HG03442 (cell line): Measurements from ENCODE around the gene MCF2L.

Experiments
- ATAC-seq: cut with Tn5 transposase; IDR thresholded peaks from one replicate; pipeline ENCODE4 v1.9.1; 2021; ENCODE audit warnings: mild to moderate bottlenecking, moderate library complexity; ENCODE audit not compliant: unreplicated experiment

Gene MCF2L

DNA sequence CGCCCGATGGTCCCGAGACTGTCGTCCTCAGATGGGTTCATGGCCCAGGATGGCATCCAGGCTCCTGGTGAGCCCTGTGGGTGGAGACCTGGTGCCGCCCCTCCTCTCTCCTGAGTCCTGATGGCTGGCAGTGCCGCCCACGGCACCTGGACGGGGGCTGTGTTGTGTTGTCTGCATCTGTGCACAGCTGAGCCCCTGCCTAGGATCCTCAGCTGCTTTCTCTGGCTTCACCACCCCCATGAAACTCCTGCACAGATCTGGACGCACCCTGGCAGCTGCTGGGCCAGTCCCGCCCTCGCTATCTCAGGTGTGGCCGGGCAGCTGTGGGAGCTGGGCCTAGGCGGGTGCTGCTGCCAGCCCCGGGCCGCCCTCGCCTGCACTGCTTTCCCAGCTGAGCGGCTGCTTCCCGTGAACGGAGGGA is 27.7 kb downstream of the MCF2L start:
- no peak for ATAC-seq

DNA sequence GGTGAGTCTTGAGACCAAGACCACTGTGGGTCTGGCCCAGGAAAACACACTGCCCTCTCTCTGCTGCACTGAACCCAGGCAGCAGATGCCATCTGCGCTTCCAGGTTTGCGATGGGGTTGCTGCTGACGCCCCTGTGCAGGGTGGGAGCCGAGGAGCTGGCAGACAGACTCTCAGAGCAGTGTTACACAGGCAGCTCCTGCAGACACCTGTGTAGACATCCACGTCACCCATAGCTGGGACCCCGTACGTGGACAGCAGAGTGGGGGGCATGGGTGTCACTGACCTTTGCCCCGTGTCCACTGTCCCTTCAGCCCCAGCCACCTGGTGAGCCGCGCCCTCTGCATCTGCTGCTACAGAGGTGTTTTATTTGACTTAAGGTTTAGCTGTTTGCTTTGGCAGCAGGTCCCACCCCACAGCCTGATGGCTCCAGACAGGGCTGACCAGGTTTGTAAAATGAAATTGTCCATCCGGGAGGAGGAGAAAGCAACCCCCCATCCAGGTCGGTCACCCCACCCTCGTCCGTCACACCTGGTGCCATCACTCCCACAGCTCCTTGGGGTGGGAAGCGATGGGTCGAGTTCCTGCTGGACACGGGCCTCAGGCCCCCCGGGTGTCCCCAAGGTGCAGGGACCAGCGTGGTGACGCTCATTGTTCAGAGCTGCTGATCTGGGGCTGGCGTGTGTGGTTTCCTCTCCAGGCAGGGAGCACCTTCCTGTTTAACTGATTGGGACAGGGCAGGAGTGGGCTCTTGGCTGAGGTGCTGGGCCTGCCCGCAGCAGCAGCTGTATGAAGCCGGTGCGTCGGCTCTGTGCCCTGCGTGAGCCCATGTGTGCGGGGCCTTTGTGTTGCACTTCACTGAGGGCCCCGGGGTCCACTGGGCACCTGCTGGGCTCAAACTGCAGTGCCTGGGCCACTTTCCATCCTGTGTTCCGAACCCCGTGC is 28.4 kb downstream of the MCF2L start:
- ATAC-seq, result no peak

DNA sequence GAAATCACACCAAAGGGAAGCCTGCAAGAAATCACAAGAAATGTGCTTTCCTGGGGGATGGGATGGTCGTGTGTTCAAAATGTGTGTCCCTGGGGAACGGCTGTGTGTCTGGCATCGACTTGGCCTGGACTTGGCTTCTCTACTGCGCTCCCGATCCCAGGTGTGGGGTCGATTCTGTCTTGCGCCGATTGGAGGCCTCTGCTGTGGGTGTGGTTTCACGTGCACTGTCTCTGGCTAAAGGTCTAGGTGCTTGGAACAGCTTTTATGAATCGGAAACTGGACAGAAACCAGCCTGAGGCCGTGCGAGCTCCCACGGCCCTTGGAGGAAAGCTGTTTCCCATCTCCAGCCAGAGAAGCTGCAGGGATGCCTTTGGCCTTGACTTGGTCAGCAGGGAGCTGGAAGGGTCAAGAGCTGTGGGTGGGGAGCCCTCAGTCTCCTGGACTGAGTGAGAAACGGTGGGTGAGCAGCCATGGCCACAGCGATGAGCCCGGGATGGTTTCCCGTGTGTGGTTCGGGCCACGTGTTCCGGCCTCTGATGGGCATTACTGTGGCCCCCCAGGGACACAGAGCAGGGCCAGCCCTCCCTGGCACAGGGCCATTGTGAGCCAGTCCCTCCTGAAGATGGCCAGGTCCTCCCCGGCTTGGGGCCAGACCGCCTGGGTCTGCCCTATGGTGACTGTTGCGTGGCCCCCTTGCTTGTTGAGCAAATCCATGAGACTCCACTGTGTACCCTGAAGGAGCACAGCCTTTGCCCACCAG is 29.7 kb downstream of the MCF2L start:
- ATAC-seq, result no peak

DNA sequence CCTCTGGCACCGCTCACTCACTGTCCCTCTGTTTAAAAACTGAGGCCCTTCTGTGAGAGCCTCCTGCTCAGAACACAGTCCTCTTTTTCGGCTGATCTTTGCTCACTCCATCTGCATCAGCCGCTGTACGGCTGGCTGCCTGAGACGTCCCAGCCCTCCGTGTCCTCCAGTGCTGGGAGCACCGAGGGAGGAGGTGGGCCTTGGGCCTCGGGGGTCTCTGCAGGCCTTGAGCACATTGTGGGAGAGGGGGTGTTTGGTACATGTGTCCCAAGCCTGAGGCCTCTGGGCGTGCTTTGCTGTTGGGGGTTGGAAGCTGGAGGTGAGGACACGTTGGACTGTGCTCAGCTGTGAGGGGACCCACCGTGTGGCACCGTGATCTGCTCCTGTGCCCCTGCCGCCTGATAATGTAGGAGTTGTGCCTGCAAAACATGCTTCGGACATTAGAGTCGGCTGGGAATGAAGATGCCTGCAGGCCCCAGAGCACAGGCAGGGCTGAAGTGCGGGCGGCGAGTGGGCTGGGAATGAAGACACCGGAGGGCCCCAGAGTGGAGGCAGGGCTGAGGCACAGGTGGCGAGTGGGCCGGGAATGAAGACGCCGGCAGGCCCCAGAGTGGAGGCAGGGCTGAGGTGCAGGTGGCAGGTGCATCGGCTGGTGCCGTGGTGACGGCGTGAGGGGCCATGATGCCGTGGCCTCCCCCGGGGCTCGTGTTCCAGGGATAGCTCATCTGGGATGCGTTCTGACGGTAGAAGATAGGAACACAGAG is 30.6 kb downstream of the MCF2L start:
- ATAC-seq, result no peak

DNA sequence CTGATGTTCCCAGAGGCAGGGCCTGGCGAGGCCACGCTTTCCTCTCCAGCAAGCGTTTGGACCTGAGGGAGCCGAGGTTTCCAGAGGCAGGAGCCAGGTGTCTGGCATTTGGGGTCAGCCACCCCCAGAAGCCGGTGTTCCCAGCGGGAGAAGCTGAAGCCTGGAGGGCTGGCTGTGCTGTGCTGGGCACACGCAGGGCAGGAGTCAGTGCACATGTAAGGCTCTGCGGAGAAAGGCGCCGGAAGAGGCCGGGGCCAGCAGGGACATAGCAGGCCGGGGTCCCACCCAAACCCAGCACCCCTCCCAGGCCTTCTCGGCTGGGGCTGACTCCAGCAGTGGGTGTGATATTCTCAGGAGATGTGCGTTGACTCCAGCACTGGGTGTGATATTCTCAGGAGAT is 31.6 kb downstream of the MCF2L start:
- no peak for ATAC-seq

DNA sequence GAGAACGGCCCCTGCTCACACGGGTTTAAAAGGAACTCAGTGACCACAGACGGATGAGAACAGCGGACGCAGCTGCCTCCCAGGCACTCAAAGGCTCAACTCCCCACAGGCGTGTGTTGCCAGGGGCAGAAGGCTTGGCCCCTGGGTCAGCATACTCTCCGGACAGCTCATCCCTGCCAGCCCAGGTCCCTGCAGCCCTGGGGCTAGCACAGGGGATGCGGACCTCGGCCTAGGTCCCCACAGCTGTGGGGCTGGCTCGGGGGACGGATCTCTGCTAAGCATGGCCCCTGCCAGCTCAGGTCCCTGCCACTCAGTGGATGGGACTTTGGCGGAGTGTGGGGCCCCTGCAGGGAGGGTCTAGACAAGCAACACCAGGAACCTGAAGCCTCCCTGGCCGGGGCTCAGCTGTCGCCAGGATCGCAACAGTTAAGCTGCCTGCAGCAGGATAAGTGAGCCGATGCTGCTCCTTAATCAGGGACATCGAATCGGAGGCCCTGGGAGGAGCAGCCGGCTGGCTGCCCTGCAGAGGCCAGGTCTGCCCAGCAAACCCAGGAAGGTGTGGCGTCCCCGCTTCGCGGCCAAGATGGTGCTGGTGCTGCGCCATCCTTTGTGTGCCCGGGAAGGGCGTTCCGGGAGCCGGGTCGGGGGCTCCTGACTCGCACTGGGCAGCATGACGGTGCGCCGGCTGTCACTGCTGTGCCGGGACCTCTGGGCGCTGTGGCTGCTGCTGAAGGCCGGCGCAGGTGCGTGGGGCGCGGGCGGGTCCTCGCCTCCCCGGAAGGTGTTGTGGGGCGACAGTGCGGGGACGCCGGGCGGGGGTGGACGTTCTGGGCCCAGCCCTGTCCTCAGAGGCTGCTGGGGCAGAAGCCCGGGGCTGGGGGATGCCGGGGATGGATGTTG is 32.5 kb downstream of the MCF2L start:
- ATAC-seq, result no peak

DNA sequence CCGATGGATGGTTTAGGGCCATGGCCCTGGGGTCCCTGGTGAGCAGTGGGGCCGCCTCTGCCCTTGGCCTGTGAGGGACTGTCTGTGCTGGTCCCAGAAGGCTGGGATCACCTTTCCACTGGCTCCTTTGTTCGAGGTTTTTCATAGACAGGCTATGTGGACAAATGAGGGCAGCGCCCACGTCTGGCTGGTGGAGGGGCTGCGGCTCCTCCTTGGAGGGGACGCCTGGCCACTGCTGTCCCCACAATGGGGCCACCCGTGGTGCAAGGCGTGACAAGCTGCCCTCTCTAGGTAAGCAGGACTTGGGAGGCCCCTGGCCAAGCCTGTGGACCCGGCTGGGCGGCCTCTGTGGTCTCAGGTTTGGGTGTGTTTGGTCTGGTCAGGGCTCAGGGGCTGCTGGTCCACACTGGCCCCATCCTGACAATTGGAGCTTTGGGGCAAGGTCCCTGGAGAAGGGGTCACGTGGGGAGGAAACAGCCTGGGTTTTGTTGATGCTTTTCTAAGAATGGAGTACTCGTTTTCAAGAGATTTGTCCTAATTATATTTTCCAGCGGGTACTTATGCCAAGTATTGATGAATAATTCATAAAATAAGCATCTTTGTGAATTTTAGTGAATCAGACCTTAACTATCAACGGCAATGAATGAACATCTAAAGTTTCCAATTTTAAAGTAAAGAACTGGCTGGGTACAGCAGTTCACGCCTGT is 33.3 kb downstream of the MCF2L start:
- ATAC-seq, result no peak

DNA sequence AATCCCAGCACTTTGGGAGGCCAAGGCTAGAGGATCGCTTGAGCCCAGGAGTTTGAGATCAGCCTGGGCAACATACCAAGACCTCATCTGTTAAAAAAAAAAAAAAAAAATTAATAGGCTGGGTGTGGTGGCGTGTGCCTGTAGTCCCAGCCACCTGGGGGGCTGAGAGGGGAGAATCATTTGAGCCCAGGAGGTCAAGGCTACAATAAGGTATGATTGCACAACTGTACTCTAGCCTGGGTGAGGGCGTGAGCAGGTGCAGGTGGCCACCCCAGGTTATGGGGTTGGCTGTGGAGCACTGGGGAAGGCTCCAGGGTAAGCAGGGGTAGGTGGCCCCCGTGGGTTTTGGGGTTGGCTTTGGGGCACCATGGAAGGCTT is 33.9 kb downstream of the MCF2L start:
- no peak for ATAC-seq

DNA sequence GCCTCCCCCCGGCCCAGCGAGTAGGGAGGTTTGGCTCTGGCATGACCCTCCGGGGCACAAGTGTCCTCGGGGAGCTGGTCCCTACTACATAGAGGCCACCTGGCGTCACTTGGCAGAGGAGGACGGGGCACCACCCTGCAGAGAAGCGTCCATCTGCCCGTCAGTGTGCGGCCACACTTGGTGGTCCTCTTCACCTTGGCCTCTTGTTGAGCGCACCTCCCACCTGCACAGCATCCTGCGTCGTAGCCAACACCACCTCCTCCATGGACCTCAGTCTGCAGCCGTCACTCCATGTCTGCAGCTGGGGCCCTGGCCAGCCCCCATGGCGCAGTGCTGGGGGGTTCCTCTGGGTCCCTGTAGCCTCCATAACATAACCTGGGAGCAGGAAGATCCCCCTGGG is 35.1 kb downstream of the MCF2L start:
- no peak for ATAC-seq

DNA sequence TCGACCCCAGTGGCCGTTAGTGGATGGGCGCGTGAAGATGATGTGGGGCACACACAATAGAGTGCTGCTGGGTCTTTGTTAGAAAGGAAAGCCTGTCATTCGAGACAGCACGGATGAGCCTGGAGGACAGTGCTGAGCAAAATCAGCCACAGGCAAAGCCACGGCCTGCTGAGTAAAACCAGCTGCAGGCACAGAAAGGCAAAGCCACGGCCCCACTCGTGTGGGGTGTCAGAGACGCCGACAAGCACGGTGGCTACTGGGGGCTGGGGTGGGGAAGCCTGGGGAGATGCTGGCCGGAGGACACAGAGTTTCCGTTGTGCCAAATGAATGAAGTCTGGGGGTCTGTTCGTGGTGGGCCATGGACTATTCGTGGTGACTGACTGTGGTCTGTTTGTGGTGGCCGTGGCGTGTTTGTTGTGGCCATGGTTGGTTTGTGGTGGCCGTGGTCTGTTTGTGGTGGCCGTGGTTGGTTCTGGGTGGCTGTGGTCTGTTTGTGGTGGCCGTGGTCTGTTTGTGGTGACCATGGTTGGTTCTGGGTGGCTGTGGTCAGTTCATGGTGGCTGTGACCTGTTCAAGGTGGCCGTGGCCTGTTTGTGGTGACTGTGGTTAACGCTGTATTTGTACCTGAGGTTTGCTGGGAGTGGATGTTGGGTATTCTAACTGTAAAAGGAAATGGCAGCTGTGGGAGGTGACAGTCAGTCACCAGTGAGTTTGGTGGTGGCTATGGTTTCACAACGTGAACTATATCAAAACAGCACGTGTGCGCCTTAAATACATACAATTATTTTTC is 36.3 kb downstream of the MCF2L start:
- no peak for ATAC-seq

DNA sequence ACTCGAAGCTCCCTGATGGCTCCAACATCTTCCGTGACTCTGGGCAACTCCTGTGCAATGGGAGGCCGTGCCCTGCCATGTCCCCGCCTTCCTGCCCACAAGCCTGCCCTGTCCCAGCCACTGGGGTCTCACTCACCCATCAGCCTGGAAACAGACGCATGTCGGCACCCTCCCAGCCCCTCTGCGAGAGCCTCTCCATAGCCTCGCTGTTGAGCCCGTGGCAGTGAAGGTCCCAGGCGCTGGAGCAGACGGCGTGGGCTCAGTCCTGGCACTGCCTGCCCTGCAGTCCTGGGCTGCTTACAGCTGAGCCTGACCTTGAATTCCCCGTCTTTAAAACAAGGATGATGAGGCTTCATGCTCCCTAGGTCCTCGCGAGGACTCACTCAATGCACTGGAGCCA is 37.0 kb downstream of the MCF2L start:
- ATAC-seq, result no peak

DNA sequence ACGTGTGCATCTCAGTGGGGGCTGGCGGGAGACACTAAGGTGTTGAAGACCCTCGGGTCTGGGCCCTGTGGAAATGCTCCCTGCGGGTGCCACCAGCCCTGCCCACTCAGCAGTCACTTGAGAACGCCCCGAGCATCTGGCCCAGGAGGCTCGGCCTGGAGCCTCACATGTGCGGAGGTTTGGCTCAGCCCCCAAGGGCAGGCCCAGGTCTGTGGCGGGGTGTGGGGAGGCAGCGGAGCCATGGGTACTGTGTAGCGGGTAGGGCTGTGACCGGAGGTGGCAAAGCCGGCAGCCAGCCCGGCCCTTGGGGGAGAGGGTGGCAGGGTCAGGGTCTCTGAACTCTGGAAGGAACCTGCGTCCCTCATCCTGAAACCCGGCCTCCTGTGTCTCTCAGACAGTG is 37.6 kb downstream of the MCF2L start:
- ATAC-seq, result no peak

DNA sequence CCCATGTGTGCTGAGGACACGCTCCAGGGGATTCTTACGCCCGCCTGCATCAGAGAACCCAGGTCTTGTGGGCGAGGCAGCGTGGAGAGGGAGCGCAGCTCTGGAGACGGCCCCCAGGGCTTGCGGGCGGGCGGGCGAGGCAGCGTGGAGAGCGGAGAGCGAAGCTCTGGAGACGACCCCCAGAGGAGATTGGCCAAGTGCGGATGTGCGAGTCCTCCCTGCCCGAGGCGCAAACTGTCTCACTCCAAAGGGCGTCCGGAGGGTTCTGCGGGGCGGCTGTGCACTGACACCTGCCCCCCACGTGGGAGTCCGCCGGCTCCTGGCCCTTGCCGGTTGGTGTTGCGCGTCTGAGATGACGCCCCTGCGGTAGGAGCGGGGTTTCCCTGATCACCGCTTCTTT is 39.8 kb downstream of the MCF2L start:
- ATAC-seq, result no peak

DNA sequence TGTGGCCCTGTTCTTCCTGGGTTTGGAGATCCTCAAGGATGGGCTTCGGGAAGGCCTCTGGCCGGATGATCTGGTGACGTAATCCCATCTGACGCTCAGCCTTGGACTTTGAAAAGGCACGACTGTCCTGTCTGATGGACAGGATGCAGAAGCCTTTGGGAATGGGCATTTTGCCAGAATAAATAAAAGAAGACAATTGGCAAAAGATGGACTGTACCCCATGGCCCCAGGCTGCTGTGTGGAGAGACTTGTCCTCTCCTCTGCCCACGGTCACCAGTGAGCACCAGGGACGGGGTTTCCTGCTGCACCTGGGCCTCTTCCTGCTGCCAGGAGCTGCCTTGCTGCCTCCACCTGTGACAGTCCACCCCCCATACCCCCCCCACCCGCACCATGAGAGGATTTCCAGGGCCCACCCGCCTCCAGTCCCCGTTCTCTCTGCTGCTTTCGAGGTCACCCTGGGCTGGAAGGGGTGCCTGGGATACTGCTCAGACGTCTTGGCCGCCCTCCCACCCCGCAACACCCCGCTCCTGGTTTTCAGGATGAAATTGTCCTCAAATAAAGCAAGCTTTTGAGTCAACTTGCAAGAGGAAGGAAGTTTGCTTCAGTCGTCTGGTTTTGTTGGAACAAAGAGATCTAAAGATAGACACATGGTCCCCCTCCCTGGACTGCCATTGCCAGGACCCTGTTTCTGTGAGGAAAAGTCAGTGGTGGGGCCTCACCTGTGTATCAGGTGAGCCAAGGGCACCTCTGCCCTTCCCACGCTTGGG is 40.9 kb downstream of the MCF2L start:
- ATAC-seq, result no peak

DNA sequence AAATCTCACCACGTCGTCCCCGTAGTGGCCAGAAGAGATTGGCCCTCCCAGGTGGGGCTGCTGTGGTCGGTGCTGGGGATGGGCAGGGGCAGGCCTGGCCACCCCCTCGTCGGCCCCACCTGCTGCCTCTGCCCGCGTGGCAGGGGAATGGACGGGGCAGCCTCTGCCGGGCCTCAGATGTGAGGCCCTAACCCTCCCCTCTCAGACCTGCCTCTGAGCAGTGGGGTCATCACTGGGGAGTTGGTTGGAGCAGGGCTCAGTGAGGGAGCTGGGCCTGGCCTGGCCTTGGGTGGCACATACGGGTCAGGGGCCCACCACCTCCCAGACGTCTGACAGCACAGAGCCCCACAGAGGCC is 41.5 kb downstream of the MCF2L start:
- no peak for ATAC-seq

DNA sequence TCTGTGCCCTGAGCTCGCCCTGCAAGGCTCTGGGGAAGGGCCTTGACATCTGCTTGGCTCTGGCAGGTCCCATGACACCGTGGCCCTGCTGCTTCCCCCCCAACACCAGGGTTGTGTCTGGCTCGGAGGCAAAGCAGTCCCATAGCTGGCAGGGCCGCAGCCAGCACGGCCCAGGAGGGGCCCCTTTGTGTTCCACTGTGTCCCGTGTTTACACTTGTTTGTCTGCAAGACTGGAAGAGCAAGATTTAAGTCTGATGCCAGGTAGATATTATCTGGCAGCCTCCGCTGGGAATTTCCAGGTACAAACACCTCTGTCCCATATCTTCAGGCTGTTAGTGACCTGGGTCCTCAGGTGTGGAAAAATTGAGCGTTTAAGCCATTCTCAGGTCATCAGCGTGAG is 44.3 kb downstream of the MCF2L start:
- no peak for ATAC-seq

DNA sequence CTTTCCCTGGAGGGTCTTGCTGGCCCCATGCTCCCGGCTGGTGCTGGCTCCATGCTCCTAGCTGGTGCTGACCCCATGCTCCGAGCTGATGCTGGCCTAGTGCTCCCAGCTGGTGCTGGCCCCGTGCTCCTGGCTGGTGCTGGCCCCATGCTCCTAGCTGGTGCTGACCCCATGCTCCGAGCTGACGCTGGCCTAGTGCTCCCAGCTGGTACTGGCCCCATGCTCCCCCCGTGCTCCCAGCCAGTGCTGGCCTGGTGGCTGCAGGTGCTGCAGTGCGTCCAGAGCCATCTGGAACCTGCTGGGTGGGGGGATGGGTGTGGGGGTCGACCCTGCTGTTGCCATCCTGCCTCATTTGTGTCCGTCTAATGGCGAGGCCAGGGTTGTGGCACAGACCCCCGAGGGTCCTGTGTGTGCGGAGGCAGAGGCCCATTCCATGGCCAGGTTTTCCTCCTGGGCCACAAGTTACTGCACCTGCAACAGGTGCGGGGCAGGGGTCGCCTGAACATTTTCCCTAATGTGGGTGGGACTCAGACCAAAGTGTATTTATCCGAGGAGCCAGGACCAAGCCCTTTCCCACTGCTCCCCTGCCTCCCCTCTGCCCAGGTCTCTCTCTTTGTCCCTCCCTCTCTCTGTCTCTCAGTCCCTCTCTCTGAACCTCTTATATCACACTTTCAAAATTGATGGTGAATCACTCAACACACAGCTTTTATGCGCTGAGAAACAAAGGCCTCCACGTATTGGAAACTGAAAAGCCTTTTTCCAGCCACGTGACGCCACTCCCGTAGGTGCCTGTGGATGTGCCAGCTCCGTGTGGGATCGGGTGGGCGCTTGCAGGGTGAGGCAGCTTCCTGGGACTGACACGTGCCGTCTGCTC is 45.1 kb downstream of the MCF2L start:
- no peak for ATAC-seq
